DND-41 (cell line): ENCODE measurements around the gene RUNX2.

Experiments
- ATAC-seq: fragments of 200-7000 bp; cut with Tn5 transposase; 3 replicates; pipeline ENCODE4 v1.9.1; 2021; ENCODE audit warnings: low read depth; ENCODE audit not compliant: insufficient read depth
- DNase-seq: peaks from one replicate; pipeline ENCODE4 v3.0.0-alpha.2; 2020
- H2AFZ ChIP-seq: 2 replicates; pipeline ENCODE4 v1.6.0; 2012; ENCODE audit warnings: low read depth, low read length
- H3K27ac ChIP-seq: 2 replicates; pipeline ENCODE4 v1.5.1; 2012; ENCODE audit warnings: low read length, inconsistent platforms
- H3K27me3 ChIP-seq: fragments of 200-600 bp; sonication (generic); 2 replicates; pipeline ENCODE4 v1.6.0; 2012; ENCODE audit warnings: low read length, mild to moderate bottlenecking, inconsistent platforms; ENCODE audit not compliant: insufficient read depth, poor library complexity
- H3K36me3 ChIP-seq: 2 replicates; pipeline ENCODE4 v1.5.1; 2012; ENCODE audit warnings: low read length, inconsistent platforms; ENCODE audit not compliant: insufficient read depth
- H3K4me1 ChIP-seq: 2 replicates; pipeline ENCODE4 v1.5.1; 2012; ENCODE audit warnings: mild to moderate bottlenecking, low read length; ENCODE audit not compliant: insufficient read depth
- H3K4me2 ChIP-seq: 2 replicates; pipeline ENCODE4 v1.6.0; 2012; ENCODE audit warnings: mild to moderate bottlenecking, moderate library complexity, low read length, inconsistent platforms; ENCODE audit not compliant: insufficient read depth
- H3K4me3 ChIP-seq, 2 experiments: fragments of 200-600 bp in 1 of 2; shearing (Covaris generic) in 1 of 2; 2 replicates each; pipeline ENCODE4 v1.5.1; 2012 to 2016; ENCODE audit warnings: inconsistent platforms in 2 of 2, low read length in 2 of 2, mild to moderate bottlenecking in 2 of 2, low read depth in 1 of 2, moderate library complexity in 1 of 2
- H3K79me2 ChIP-seq: 2 replicates; pipeline ENCODE4 v1.6.0; 2012; ENCODE audit warnings: low read length, inconsistent platforms; ENCODE audit not compliant: insufficient read depth
- H3K9ac ChIP-seq: 2 replicates; pipeline ENCODE4 v1.6.0; 2012; ENCODE audit warnings: low read depth, mild to moderate bottlenecking, inconsistent platforms, low read length, moderate library complexity
- H3K9me3 ChIP-seq: 2 replicates; pipeline ENCODE4 v1.5.1; 2012; ENCODE audit warnings: low read length, moderate library complexity, mild to moderate bottlenecking, inconsistent platforms; ENCODE audit not compliant: insufficient read depth, severe bottlenecking
- H4K20me1 ChIP-seq: 2 replicates; pipeline ENCODE4 v1.6.0; 2012; ENCODE audit warnings: low read length; ENCODE audit not compliant: insufficient read depth
- CTCF ChIP-seq: IDR thresholded peaks from 2 replicates; pipeline ENCODE4 v1.5.1; 2012; ENCODE audit warnings: borderline replicate concordance, low read length, moderate library complexity, mild to moderate bottlenecking; ENCODE audit not compliant: poor library complexity, severe bottlenecking; ENCODE audit errors: extremely low read depth
- EZH2 ChIP-seq: IDR thresholded peaks from 3 replicates; pipeline ENCODE4 v1.6.1; 2012; ENCODE audit warnings: borderline replicate concordance, low read depth, mild to moderate bottlenecking, moderate library complexity, low read length, inconsistent platforms; ENCODE audit not compliant: severe bottlenecking

Gene RUNX2

GRCh38 chr6:45504947-45505346, 176.8 kb downstream of the RUNX2 start:
- no peak overlapping the region for H3K4me3 ChIP-seq
- H3K4me2 ChIP-seq, result no peak overlapping the region
- peak overlapping the region; percentile 58; the same call in 1 of the 2 replicates for H3K27ac ChIP-seq
- TF ChIP-seq CTCF, result no peak
- TF ChIP-seq EZH2, result no peak
- H3K79me2 ChIP-seq, result no peaks in the 10 kb centered on the region
- no peak overlapping the region for H3K9ac ChIP-seq
- no peaks in the 10 kb centered on the region for H3K27me3 ChIP-seq
- H3K9me3 ChIP-seq, result no peaks in the 10 kb centered on the region
- H4K20me1 ChIP-seq, result no peaks in the 10 kb centered on the region
- DNase-seq (no peak), ATAC-seq (peak; percentile 23; the same call in 1 of the 3 replicates)
- H3K4me1 ChIP-seq, result peaks cover 15% of the 10 kb centered on the region
- peaks cover 26% of the 10 kb centered on the region for H3K36me3 ChIP-seq
- no peak overlapping the region for H2AFZ ChIP-seq

GRCh38 chr6:45505470-45505869, 177.3 kb downstream of the RUNX2 start:
- no peaks in the 10 kb centered on the region for H3K79me2 ChIP-seq
- peak overlapping the region; percentile 58 for H3K27ac ChIP-seq
- H3K4me2 ChIP-seq, result no peak overlapping the region

GRCh38 chr6:45507186-45507585, 179.1 kb downstream of the RUNX2 start:
- Histone ChIP-seq H4K20me1 (no peaks in the 10 kb centered on the region), H3K79me2 (no peaks in the 10 kb centered on the region), H2AFZ (no peak overlapping the region), H3K4me3 (no peak overlapping the region), H3K27ac (no peak overlapping the region), H3K27me3 (no peaks in the 10 kb centered on the region), H3K9ac (no peak overlapping the region), H3K4me2 (no peak overlapping the region), H3K9me3 (no peaks in the 10 kb centered on the region), H3K36me3 (peaks cover 20% of the 10 kb centered on the region), H3K4me1 (peaks cover 15% of the 10 kb centered on the region)
- DNase-seq (no peak), ATAC-seq (no peak)
- no peak for TF ChIP-seq EZH2
- TF ChIP-seq CTCF, result no peak

More at GRCh38 chr6:45505470-45505869, 177.3 kb downstream of the RUNX2 start:
- Histone ChIP-seq H3K36me3 (peaks cover 25% of the 10 kb centered on the region), H3K4me1 (peaks cover 15% of the 10 kb centered on the region), H4K20me1 (no peaks in the 10 kb centered on the region), H3K9ac (no peak overlapping the region), H3K27me3 (no peaks in the 10 kb centered on the region), H2AFZ (no peak overlapping the region), H3K9me3 (no peaks in the 10 kb centered on the region), H3K4me3 (no peak overlapping the region)
- no peak for TF ChIP-seq EZH2
- ATAC-seq (peak; percentile 74), DNase-seq (peak; percentile 44)

- no peak for TF ChIP-seq EZH2
- no peak for TF ChIP-seq CTCF
- Histone ChIP-seq H3K27ac (no peak overlapping the region), H3K4me1 (peaks cover 15% of the 10 kb centered on the region), H3K27me3 (no peaks in the 10 kb centered on the region), H4K20me1 (no peaks in the 10 kb centered on the region), H3K36me3 (peaks cover 33% of the 10 kb centered on the region), H3K9ac (no peak overlapping the region), H3K9me3 (no peaks in the 10 kb centered on the region), H2AFZ (no peak overlapping the region), H3K4me2 (no peak overlapping the region), H3K4me3 (no peak overlapping the region), H3K79me2 (no peaks in the 10 kb centered on the region)
- DNase-seq (no peak), ATAC-seq (no peak)
Observed at GRCh38 chr6:45509426-45509825, 181.3 kb downstream of the RUNX2 start.
